ENCODE data around the gene ROBO1.
"Not testable (repeated sequence)": the region's sequence is repeated elsewhere in the genome, so short reads cannot be mapped to it uniquely, and the experiment has no call there.

The ROBO1 gene

GRCh38 chr3:79767905-79768267 is at the start of gene ROBO1:
Gene ROBO1 (minus strand): TSS chr3:79767998.
- no peak for DNase-seq

DNA sequence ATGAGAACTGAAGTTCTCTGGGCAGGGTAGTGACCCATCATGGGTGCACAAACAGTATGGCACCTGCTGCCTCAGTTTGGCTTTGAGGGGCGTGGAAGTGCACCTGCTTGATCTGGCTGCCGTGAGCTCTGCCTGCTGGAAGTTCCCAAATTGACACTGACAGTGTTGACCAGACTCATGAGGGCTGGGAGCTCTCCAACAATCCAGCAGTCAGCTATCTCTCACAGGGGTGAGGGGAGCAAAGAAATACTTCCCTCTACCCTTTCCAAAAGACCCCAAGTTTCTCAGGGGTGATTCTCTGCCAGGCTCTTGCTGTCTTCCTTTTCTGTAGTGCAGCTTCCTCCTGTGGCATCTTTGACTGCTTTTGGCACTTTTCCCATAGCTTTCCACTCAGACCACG is 49.4 kb upstream of the ROBO1 start:
- no peak for DNase-seq

- DNase-seq: no peak
Observed at GRCh38 chr3:79815478-79815877, 47.7 kb upstream of the ROBO1 start.

DNA sequence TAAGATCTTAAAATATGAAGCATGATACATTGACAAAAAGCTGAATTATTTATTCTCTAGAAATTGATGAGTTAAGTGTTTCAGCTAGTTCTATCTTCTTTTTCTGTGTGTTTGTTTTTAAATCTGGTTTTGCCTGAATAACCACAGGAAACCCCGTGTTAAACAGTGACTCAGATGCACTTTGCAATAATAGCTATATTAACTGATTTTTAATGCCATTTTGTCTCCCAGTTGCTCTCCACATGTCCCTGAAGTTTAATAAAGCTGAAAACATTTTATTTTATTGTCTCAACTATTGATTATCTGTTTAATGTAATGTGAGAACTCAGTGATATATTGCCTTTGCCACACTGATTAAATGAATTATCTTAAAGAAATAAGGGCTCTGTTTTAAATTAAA is 42.8 kb upstream of the ROBO1 start:
- no peak for DNase-seq

DNA sequence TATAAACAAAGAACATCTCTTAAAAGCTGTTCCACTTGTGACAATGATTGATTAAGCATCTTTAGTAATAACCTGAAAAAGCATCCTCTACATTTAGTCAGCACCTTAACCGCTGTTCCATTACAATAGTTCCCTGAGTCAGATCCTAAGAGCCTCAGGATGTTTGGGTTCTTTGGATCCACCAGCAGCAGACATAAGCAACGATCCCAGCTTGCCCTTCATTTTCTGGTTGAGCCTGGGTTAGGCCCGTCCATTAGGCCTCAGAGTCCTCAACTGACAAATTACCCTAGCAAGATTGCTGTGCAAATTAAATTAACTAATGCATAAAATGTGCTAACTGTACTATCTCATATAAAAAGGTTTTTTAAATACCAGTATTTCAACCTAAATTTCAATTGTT is 42.3 kb upstream of the ROBO1 start:
- no peak for DNase-seq

DNA sequence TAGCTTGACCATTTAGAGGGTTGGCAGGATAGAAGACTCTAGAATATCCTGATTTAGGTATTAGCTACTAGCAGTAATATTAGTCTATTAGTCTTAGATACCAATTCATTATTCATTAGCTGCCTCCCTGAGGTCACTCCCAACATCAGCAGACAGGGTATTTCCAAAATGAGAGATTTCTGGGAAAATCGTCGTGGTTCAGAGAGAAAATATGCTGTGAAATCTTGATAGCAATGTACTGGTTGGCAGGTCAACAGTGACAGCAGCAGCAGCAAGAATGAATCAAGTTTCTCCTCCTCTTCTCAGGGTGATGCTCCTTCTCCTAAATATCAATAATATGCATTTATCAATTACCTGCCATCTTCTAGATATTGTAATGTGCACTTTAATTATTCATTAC is 41.3 kb upstream of the ROBO1 start:
- no peak for DNase-seq

- no peak for DNase-seq
Observed at GRCh38 chr3:79808515-79808914, 40.7 kb upstream of the ROBO1 start.

DNA sequence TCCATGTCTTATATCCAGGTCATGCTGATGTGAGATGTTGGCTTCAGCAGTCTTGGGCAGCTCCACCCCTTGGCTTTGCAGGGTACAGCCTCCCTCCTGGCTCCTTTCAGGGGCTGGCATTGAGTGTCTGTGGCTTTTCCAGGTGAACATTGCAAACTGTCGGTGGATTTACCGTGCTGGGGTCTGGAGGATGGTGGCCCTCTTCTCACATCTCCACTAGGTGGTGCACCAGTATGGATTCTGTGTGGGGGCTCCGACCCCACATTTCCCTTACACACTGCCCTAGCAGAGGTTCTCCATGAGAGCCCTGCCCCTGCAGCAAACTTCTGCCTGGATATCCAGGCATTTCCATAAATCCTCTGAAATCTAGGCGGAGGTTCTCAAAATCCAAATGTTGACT is 22.4 kb upstream of the ROBO1 start:
- not testable (repeated sequence) for DNase-seq

GRCh38 chr3:79773291-79773690 is 5.5 kb upstream of the ROBO1 start:
- no peak for DNase-seq

DNA sequence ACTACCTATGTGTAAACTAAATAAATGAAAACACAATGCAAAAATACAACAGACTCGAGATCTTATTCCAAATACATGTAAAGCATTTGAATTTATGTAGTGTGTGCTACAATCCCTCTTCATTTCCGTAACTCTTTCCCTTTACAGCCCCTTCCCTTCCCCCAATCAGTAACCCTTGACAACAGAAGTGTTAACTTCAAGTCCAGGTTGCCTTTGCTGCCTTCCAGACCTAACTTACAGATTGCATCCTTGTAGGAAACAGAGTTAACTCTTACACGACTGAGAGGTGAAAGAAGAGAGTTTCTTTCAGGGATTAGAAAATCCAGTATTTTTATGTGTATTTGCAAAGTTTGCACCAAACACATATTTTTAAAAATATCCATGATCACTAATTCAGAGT is 1.4 kb upstream of the ROBO1 start:
- DNase-seq: no peak

DNA sequence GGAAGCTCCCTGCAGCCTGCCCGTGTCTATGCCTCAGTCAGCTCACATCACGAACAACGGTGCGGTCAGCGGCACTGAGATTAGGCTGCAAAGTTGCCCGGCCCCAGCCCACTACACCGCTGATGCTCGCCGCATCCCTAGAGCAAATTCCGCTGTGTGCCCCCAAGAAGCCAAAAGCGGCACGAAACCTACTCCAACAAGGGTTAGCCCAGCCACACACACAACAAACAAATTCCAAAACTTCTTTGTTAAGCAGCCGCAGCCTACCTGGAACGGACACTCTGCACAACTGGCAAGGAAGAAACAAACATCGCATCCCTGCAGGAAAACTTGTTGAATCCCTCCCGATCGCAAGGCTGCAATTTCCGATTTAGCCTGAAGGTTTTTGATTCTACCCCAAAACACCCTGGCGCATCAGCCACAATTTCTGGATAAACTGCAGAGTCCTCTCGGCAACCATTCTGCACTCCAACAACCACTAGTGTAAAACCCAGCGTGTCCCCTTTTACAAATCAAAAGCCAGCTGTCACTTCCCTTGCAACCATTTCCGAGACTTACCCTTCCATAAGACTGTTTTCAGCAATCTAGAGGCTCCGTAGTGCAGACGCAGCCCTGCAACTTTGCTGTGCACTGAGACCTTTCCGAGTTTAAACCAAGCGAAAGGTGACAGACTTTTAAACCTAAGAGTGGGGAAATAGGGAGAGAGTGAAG is 449 bp downstream of the ROBO1 start:
- no peak for DNase-seq

DNA sequence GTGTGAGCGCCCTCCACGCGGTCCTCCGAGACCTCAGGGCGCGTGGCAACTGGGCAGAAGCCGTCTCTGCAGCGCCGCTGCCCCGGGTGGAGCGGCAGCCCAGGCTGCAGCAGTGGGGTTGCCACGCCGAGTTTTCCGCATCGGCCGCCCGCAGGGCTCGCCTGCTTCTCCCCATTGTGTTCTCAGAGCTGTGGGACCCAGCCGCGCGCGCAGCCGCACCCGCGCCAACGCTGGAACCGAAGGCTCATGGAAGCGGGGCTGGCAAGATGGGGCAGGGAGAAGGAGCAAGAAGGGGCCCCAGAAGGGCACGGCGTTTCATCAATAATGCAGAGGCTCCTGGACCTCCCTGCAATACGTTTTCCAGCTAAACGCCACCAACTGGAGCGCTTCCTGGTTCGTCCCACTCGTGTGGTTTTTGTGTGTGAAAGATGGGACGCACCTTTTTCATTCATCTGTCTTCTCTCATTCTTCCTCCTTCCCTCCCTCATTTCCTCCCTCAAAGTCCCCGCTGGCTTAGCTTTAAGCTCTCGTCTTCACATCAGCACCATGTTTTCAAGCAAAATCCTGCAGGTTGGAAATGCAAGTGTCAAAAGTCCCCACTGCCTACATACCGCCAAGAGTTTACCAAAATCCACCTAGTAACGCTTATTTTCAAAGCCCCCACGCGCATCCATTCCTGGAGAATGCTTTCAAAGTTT is 1.2 kb downstream of the ROBO1 start:
- no peak for DNase-seq

- DNase-seq: no peak
Observed at GRCh38 chr3:79765911-79766310, 1.9 kb downstream of the ROBO1 start.

DNA sequence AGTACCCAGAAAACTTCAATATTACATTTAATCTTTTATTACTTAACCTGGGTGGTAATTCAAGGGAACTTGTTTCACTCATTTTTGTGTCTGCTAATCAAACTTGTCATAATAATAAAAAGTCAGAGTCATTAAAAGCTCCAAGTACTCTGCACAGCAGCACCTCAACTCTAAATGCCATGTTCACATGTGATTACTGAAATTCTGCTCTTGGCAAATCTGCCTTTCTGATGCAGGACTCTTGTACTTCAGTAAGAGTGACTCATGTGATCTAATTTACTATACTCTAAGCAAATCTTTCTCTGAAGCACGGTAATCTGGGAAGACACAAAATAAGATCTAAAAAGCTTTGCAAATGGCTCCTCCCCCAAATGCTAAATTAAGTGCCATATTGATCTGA is 6.4 kb downstream of the ROBO1 start:
- DNase-seq: no peak

DNA sequence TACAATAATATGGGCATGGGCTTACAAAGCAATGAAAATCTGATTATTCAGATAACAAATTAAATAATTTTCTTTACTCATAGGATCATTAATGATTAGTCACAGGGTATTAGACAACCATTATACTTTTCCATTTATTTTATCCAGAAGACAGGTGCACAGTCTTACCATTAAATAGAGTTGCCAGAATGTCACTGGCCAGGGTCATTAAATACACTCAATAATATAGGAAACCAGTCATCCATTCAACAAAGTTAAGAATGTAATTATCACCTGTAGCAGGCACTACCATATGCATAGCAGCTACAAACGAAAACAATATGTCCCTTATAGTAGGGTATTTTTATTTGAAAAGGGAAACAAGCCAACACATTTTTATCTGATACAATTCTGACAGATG is 16.1 kb downstream of the ROBO1 start:
- no peak for DNase-seq

- DNase-seq: no peak
Observed at GRCh38 chr3:79737530-79737929, 30.3 kb downstream of the ROBO1 start.

GRCh38 chr3:79729096-79729495 is 38.7 kb downstream of the ROBO1 start:
- no peak for DNase-seq

- DNase-seq: no peak
Observed at GRCh38 chr3:79726786-79727185, 41.0 kb downstream of the ROBO1 start.

- DNase-seq: no peak
Observed at GRCh38 chr3:79724206-79724605, 43.6 kb downstream of the ROBO1 start.

GRCh38 chr3:79690072-79690471 is 77.7 kb downstream of the ROBO1 start:
- no peak for DNase-seq

DNA sequence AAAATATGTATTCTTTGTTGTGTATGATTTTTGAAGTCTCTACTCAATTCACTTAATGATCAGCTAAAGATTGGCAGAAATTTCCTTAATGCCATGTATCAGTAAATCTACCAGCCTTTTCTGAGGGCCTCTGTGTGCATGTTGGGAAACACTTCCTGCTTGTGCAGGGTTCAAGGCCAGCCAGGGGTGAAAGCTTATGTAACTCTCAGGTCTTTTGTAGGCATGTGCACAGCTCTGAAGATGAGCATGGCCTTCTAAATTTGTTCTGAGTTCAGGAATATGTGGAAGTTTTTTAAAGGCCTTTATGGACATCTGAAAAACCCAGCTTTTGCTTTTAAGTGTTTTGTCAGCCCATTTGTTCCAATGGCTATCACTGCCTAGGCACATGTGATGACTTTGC is 82.7 kb downstream of the ROBO1 start:
- no peak for DNase-seq

DNA sequence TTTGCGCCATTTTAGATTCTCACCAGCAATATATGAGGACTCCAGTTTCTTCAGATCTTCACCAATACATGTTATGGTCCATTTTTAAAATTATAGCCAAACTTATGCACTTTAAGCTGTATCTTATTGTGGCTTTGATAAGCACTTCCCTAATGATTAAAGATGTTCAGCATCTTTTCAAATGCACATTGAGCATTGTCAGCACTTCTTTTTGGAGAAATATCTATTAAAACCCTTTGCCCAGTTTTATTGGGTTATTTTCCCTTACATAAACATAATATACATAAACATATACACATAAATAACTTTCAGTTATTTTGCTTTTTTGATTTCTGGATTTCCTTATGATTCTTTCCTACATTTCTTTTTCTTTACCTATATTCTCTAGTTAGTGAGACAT is 83.8 kb downstream of the ROBO1 start:
- no peak for DNase-seq

DNA sequence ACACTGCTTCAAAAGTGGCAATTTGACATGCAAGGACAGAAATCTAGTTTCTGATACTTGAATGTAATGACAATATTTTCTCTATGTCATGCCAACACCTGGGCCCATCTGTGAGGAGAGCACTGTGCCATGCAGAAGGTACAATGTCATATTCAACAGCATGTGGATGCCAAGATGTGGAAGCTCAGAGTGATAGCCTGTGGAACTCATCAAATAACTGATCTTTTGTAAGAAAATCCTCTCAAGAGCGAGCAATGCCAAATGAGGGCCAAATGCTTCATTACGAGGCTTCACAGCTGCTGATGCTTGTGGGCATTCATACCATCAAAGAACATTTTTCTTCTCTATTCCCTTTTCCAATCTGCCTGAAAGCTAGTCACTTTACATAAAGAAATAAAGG is 95.1 kb downstream of the ROBO1 start:
- no peak for DNase-seq

GRCh38 chr3:79672075-79672474 is 95.7 kb downstream of the ROBO1 start:
- DNase-seq: no peak

DNA sequence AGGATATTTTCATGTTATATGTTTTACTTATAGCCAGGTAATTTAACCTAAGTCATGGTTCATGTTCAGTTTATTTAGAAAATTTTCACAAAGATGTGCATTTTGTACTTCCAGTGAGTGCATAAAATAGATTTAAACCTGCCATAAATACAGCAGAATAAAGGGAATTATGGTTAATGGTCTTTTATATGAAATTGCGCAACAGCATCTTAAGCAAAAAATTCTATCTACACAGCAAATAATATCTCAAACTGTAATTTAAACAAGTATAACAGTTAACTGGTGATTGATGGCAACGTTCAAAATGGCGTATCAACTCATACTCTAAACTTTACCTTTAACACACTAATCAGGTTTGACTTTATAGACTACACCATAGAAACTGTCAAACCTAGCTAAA is 97.6 kb downstream of the ROBO1 start:
- no peak for DNase-seq

All from CD4-positive, alpha-beta T cell treated with Interleukin-1 beta for 1 hour (primary cell).